Brain microvascular endothelial cell (primary cell): ENCODE results near the gene ELMO1.

ENCODE experiments used
- DNase-seq: peaks from one replicate; pipeline ENCODE4 v3.0.0-alpha.2; 2020
- H3K27ac ChIP-seq: fragments of 250-450 bp; sonication (Bioruptor Pico); 2 replicates; pipeline ENCODE4 v1.5.1; 2020; ENCODE audit warnings: mild to moderate bottlenecking, moderate library complexity
- H3K27me3 ChIP-seq: fragments of 250-450 bp; sonication (Bioruptor Pico); replicated peaks from 2 replicates; pipeline ENCODE4 v1.5.1; 2020; ENCODE audit warnings: mild to moderate bottlenecking
- H3K36me3 ChIP-seq: fragments of 250-450 bp; sonication (Bioruptor Pico); replicated peaks from 2 replicates; pipeline ENCODE4 v1.5.1; 2020; ENCODE audit warnings: mild to moderate bottlenecking
- H3K4me3 ChIP-seq: 2 replicates; pipeline ENCODE4 v1.5.1; 2011; ENCODE audit warnings: low read depth, mild to moderate bottlenecking, control low read depth, low read length, moderate library complexity
- in situ Hi-C: cut with HindIII; loops from 2 replicates; pipeline ENCODE4 v1.10.0; 2017; ENCODE audit warnings: low sequenced_read_pairs, low pct_ligation_motif_present
- TF ChIP-seq, protein P1 (sequence below): IDR thresholded peaks from 2 replicates; pipeline ENCODE4 v1.5.1; 2011; ENCODE audit warnings: low read depth, mild to moderate bottlenecking, moderate library complexity, low read length, control low read depth, inconsistent platforms; ENCODE audit errors: missing control alignments

Gene ELMO1

GRCh38 chr7:37162106-37162505, 286.6 kb downstream of the ELMO1 start:
- H3K27ac ChIP-seq, result no peak overlapping the region
- in situ Hi-C loops, result no loop called here
- H3K27me3 ChIP-seq, result no peaks in the 10 kb centered on the region
- TF ChIP-seq, protein P1, sequence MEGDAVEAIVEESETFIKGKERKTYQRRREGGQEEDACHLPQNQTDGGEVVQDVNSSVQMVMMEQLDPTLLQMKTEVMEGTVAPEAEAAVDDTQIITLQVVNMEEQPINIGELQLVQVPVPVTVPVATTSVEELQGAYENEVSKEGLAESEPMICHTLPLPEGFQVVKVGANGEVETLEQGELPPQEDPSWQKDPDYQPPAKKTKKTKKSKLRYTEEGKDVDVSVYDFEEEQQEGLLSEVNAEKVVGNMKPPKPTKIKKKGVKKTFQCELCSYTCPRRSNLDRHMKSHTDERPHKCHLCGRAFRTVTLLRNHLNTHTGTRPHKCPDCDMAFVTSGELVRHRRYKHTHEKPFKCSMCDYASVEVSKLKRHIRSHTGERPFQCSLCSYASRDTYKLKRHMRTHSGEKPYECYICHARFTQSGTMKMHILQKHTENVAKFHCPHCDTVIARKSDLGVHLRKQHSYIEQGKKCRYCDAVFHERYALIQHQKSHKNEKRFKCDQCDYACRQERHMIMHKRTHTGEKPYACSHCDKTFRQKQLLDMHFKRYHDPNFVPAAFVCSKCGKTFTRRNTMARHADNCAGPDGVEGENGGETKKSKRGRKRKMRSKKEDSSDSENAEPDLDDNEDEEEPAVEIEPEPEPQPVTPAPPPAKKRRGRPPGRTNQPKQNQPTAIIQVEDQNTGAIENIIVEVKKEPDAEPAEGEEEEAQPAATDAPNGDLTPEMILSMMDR, result no peak
- no peaks in the 10 kb centered on the region for H3K36me3 ChIP-seq
- H3K4me3 ChIP-seq, result no peak overlapping the region
- no peak for DNase-seq

GRCh38 chr7:37160656-37161055, 288.0 kb downstream of the ELMO1 start:
- no peak for DNase-seq
- Histone ChIP-seq H3K4me3 (no peak overlapping the region), H3K27me3 (no peaks in the 10 kb centered on the region), H3K36me3 (no peaks in the 10 kb centered on the region), H3K27ac (no peak overlapping the region)
- in situ Hi-C loops, result no loop called here
- TF ChIP-seq, protein P1, result no peak

DNA sequence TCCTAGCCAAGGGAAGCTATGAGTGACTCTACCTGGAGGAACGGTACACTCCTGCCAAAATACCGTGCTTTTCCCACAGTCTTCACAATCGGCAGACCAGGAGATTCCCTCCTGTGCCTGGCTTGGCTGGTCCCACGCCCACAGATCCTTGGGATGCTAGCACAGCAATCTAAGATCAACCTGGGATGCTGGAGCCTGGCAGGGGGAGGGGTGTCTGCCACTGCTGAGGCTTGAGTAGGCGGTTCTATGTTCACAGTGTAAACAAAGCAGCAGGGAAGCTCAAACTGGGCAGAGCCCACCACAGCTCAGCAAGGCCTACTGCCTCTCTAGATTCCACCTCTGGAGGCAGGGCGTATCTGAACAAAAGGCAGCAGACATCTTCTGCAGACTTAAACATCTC, 295.3 kb downstream of the ELMO1 start:
- Histone ChIP-seq H3K27me3 (no peaks in the 10 kb centered on the region), H3K4me3 (no peak overlapping the region), H3K36me3 (no peaks in the 10 kb centered on the region), H3K27ac (no peak overlapping the region)
- in situ Hi-C loops, result no loop called here
- DNase-seq, result no peak
- TF ChIP-seq, protein P1, result no peak

- Histone ChIP-seq H3K36me3 (no peaks in the 10 kb centered on the region), H3K27me3 (no peaks in the 10 kb centered on the region), H3K27ac (no peak overlapping the region), H3K4me3 (no peak overlapping the region)
- TF ChIP-seq, protein P1, result no peak
- no peak for DNase-seq
- in situ Hi-C loops, result no loop called here
These were observed 296.8 kb downstream of the ELMO1 start for GRCh38 chr7:37151741-37152413.

DNA sequence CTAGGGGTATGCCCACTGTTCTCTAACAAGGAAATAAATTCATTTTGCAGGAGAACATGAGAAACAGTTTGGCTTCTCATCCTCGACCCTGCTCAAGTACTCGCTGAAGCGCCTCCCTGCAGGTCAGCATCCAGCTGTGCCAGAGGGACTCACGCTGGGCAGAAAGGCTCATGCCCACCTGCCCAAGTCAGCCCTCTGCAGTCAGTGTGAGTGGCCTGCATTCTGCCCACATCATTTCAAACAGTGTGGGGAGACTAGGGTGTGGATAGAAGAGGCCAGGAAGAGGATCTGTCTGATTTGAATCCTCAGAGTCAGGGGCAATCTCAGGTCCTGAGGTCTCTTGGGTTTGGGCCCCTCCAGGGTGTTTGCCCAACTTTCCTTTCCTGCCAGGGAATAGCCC, 297.8 kb downstream of the ELMO1 start:
- no peak for DNase-seq

More for the DNA sequence above, 297.8 kb downstream of the ELMO1 start:
- H3K27me3 ChIP-seq, result no peaks in the 10 kb centered on the region
- no peak overlapping the region for H3K4me3 ChIP-seq
- no peak overlapping the region for H3K27ac ChIP-seq
- TF ChIP-seq, protein P1, result no peak
- in situ Hi-C loops, result no loop called here
- H3K36me3 ChIP-seq, result no peaks in the 10 kb centered on the region
